Putamen (tissue), 1 donor: ENCODE data around the gene DELE1.
A peak's percentile ranks its signal among the peaks of the same experiment; 100 is the strongest.

Source experiments
- DNase-seq: peaks from one replicate; pipeline ENCODE4 v3.0.0-alpha.2; 2016; ENCODE audit warnings: low spot score

DELE1 gene

DNA sequence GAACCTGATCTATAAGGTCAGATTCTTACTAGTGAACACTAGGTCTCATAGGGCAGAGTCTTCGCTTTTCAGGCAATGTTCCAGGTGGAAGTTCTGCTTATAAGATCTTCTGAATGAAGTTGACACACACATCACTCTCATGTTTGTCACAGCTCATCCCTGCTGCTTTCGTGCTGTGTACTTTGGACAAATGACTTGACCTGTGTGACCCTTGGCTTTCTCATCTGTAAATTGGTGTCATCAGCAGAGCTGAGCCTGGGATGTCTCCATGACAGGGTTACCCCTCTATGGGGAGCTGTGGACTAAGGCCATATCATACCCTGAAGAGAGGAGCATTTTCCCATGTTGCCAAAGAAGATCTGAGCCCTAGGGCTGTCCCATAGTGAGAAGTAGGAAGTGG lies 2.8 kb downstream of the DELE1 start:
- no peak for DNase-seq

- no peak for DNase-seq
These were observed 4.4 kb downstream of the DELE1 start for GRCh38 chr5:141928051-141928450.

GRCh38 chr5:141929398-141930058 lies 5.9 kb downstream of the DELE1 start:
- no peak for DNase-seq

DNA sequence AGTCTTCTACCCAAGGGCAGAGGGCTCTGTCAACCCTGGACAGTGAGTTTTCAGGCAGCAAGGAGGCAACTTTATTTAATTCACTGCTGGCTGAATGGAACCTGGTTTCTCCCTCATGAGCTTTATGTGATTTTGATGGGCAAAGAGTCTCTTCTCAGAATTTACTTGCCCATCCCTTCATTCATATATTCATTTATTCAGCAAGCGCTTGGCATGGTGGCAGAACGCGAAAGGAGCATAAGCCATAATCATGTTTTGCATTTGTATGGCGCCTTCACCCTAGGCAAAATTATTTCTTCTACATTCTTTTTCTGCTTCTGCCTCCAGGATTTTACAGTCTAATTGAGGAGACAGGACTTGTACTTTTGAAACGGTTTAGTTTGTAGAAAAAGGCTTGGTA lies 8.0 kb downstream of the DELE1 start:
- no peak for DNase-seq

DNA sequence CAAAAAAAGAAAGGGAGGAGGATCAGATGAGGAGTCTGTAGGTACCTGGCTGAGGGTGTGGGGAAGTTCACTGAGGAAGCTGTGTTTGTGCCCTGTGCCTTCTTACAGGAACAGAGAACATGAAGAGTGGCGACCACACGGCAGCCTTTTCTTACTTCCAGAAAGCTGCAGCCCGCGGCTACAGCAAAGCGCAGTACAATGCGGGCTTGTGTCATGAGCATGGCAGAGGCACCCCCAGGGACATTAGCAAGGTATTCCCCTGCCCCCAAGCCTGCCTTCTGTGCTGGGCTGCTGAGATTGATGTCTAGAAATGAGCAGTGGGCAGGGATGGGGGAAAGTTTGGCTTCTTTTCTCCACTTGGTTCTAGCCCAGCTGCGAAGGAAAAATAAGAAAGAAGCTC lies 9.5 kb downstream of the DELE1 start:
- no peak for DNase-seq

GRCh38 chr5:141934099-141934844 lies 10.6 kb downstream of the DELE1 start:
- DNase-seq = no peak

- no peak for DNase-seq
These were observed 11.9 kb downstream of the DELE1 start for GRCh38 chr5:141935538-141935937.

- no peak for DNase-seq
These were observed 17.1 kb downstream of the DELE1 start for GRCh38 chr5:141940695-141941271.

DNA sequence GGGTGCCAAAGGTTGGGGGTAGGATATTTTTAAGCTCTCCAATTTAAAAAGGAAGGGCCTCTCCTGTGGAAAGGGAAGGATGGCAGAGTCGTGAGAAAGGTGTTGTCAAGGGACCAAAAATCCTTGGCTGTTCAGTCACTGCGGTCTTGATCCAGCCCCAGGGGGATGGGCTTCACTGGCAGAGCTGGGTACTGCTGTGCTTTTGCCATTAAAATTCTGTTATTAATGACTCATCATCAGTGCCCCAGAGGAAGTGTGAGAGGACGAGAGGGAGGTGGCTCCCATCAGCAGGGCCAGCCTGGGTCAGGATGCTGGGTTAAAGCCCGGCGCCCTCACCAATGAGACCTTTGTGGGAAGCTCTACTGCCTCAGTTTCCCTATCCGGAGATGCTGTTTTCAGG lies 17.6 kb downstream of the DELE1 start:
- DNase-seq = no peak

GRCh38 chr5:141941779-141942178 lies 18.1 kb downstream of the DELE1 start:
- DNase-seq = no peak

GRCh38 chr5:141942185-141942857 lies 18.6 kb downstream of the DELE1 start:
- DNase-seq = peak; percentile 57

GRCh38 chr5:141944076-141944475 lies 20.4 kb downstream of the DELE1 start:
- DNase-seq = no peak

DNA sequence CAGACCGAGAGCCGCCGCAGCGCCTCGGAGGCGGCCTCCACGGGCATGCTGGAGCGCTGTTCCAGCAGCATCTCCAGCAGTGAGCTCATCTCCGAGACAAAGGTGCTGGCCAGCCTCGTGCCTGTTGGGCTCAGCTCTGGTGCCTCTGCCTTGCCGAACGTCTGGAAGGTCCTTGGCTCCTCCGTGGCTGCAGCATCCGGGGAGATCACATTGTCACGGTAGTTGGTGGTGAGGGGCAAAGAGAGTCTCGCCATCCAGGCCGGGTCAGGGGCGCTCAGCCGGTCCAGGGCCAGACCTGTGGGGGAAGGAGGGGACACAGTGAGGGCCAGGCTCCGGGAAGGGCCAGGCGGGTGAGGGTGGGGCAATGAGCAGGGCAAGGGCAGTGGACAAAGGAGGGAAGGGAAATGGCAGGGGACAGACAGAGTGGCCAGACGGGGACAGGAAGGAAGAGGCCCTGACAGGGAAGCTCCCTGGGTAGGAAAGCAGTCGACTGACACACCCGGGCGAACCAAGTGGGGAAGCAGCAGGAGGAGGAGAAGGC lies 21.9 kb downstream of the DELE1 start:
- DNase-seq = no peak

DNA sequence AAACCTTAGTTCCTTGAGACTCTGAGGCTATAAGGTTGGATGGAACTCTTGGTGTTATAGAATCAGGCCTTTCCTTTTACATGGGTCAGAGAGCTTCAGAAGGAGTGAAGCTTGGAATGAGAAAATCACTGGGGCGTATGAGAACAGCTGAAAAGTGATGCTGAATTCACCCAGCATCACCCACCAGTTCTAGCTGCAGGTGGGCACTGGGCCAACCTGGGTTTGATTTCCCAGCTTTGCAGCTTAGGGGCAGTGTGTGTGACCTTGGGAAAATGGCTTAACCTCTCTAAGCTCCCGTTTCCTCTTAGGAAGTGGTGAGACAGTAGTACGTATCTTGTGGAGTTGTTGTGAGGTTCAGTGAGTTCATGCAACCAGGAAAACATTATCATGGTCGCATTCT lies 23.6 kb downstream of the DELE1 start:
- DNase-seq = no peak

DNA sequence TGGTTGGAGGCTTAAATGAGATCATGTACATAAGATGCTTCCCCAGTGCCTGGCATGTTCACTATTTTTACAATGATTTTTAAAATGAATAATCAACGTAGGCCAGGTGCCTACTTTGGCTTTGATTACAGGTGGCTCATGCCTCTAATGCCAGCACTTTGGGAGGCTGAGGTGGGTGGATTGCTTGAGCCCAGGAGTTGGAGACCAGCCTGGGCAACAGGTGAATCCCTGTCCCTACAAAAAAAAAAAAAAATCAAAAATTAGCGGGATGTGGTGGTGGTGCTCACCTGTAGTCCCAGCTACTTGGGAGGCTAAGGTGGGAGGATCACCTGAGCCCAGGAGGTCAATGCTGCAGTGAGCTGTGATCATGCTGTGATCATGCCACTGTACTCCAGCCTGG lies 25.1 kb downstream of the DELE1 start:
- DNase-seq = no peak

GRCh38 chr5:141949511-141949910 lies 25.8 kb downstream of the DELE1 start:
- no peak for DNase-seq

GRCh38 chr5:141950207-141951005 lies 26.7 kb downstream of the DELE1 start:
- no peak for DNase-seq

- DNase-seq = no peak
These were observed 27.7 kb downstream of the DELE1 start for GRCh38 chr5:141951332-141951781.

GRCh38 chr5:141952020-141952419 lies 28.3 kb downstream of the DELE1 start:
- DNase-seq = no peak

GRCh38 chr5:141954194-141954593 lies 30.5 kb downstream of the DELE1 start:
- no peak for DNase-seq

- no peak for DNase-seq
These were observed 33.8 kb downstream of the DELE1 start for GRCh38 chr5:141957367-141957996.
